ENCODE results near the gene LRRC8A.
A peak's percentile ranks its signal among the peaks of the same experiment; 100 is the strongest.

Gene LRRC8A

GRCh38 chr9:128887914-128888350, 6.0 kb downstream of the LRRC8A start:
- TF ChIP-seq CTCF (IDR thresholded peaks at IDR 0.05; ENCODE audit: low read length, missing control alignments): no peak
- peak; percentile 68 for DNase-seq (ENCODE audit: low read depth)
- H3K4me3 ChIP-seq (replicated peaks; ENCODE audit: low read depth, low read length): no peak overlapping the region

GRCh38 chr9:128891321-128892220, 9.6 kb downstream of the LRRC8A start:
- no peak overlapping the region for H3K4me3 ChIP-seq (replicated peaks; ENCODE audit: low read depth, low read length)
- DNase-seq (ENCODE audit: low read depth): no peak
- TF ChIP-seq CTCF (IDR thresholded peaks at IDR 0.05; ENCODE audit: low read length, missing control alignments): no peak

- H3K4me3 ChIP-seq (replicated peaks; ENCODE audit: low read depth, low read length): peak overlapping the region; percentile 7
- no peak for TF ChIP-seq CTCF (IDR thresholded peaks at IDR 0.05; ENCODE audit: low read length, missing control alignments)
- peak; percentile 94 for DNase-seq (ENCODE audit: low read depth)
These were observed 10.4 kb downstream of the LRRC8A start for GRCh38 chr9:128892221-128892921.

DNA sequence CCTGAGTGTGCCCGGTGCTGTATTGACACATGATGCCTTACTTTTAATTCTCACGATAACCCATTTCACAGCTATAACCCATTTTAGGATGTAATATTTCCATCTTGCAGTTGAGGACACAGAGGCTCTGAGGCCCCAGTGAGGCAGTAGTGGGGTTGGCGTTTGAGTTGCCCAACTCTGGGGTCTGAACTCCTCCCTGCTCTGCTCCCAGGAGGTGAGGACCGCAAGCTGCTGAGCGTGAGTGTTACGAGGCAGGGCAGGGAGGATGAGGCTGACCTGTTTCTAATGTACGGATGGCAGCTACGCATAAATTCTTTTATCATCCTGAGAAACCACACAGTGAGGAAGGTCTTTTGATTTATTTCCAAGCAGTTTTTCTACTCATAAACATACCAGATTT, 11.4 kb downstream of the LRRC8A start:
- DNase-seq (ENCODE audit: low read depth): no peak
- TF ChIP-seq CTCF (IDR thresholded peaks at IDR 0.05; ENCODE audit: low read length, missing control alignments): no peak

GRCh38 chr9:128894764-128895163, 12.8 kb downstream of the LRRC8A start:
- H3K4me3 ChIP-seq (replicated peaks; ENCODE audit: low read depth, low read length): no peak overlapping the region
- TF ChIP-seq CTCF (IDR thresholded peaks at IDR 0.05; ENCODE audit: low read length, missing control alignments): no peak
- no peak for DNase-seq (ENCODE audit: low read depth)

More for the DNA sequence above, 11.4 kb downstream of the LRRC8A start:
- no peak overlapping the region for H3K4me3 ChIP-seq (replicated peaks; ENCODE audit: low read depth, low read length)

DNA sequence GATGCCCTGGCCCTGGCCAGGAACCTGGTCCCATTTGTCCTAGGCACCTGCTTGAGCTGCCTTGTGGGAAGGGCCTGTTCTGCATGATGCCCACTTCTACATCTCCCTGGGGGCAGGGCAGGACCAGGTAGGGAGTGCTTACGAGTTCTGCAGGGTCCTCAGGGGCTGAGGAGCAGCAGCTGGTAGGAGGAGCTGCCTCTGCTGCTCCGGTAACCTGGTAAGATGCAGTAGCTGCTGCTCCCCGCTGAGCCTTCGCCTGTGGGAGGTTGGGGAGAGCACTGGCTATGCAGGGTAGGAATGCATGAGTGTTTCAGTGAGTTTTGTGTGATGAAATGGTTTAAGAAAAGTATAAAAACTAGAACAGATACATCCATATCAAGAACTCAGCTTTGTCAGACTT, 13.6 kb downstream of the LRRC8A start:
- no peak for TF ChIP-seq CTCF (IDR thresholded peaks at IDR 0.05; ENCODE audit: low read length, missing control alignments)
- no peak overlapping the region for H3K4me3 ChIP-seq (replicated peaks; ENCODE audit: low read depth, low read length)
- DNase-seq (ENCODE audit: low read depth): no peak

Data from fibroblast of pulmonary artery (primary cell).